ENCODE results near the gene RYR2.

GRCh38 chr1:237740846-237741245, 698.9 kb downstream of the RYR2 start:
- TF ChIP-seq CTCF (conservative IDR thresholded peaks at IDR 0.05; ENCODE audit: low read length), result no peak
- TF ChIP-seq EZH2phosphoT487 (IDR thresholded peaks at IDR 0.05; ENCODE audit: borderline replicate concordance, low read depth, low read length), result no peak
